DND-41 (cell line): ENCODE measurements around the gene NEU1.

ENCODE experiments used
- ATAC-seq: fragments of 200-7000 bp; cut with Tn5 transposase; 3 replicates; pipeline ENCODE4 v1.9.1; 2021; ENCODE audit warnings: low read depth; ENCODE audit not compliant: insufficient read depth
- DNase-seq: peaks from one replicate; pipeline ENCODE4 v3.0.0-alpha.2; 2020
- H2AFZ ChIP-seq: 2 replicates; pipeline ENCODE4 v1.6.0; 2012; ENCODE audit warnings: low read depth, low read length
- H3K27ac ChIP-seq: 2 replicates; pipeline ENCODE4 v1.5.1; 2012; ENCODE audit warnings: low read length, inconsistent platforms
- H3K27me3 ChIP-seq: fragments of 200-600 bp; sonication (generic); 2 replicates; pipeline ENCODE4 v1.6.0; 2012; ENCODE audit warnings: low read length, mild to moderate bottlenecking, inconsistent platforms; ENCODE audit not compliant: insufficient read depth, poor library complexity
- H3K36me3 ChIP-seq: 2 replicates; pipeline ENCODE4 v1.5.1; 2012; ENCODE audit warnings: low read length, inconsistent platforms; ENCODE audit not compliant: insufficient read depth
- H3K4me1 ChIP-seq: 2 replicates; pipeline ENCODE4 v1.5.1; 2012; ENCODE audit warnings: mild to moderate bottlenecking, low read length; ENCODE audit not compliant: insufficient read depth
- H3K4me2 ChIP-seq: 2 replicates; pipeline ENCODE4 v1.6.0; 2012; ENCODE audit warnings: mild to moderate bottlenecking, moderate library complexity, low read length, inconsistent platforms; ENCODE audit not compliant: insufficient read depth
- H3K4me3 ChIP-seq, 2 experiments: fragments of 200-600 bp in 1 of 2; shearing (Covaris generic) in 1 of 2; 2 replicates each; pipeline ENCODE4 v1.5.1; 2012 to 2016; ENCODE audit warnings: inconsistent platforms in 2 of 2, low read length in 2 of 2, mild to moderate bottlenecking in 2 of 2, low read depth in 1 of 2, moderate library complexity in 1 of 2
- H3K79me2 ChIP-seq: 2 replicates; pipeline ENCODE4 v1.6.0; 2012; ENCODE audit warnings: low read length, inconsistent platforms; ENCODE audit not compliant: insufficient read depth
- H3K9ac ChIP-seq: 2 replicates; pipeline ENCODE4 v1.6.0; 2012; ENCODE audit warnings: low read depth, mild to moderate bottlenecking, inconsistent platforms, low read length, moderate library complexity
- H3K9me3 ChIP-seq: 2 replicates; pipeline ENCODE4 v1.5.1; 2012; ENCODE audit warnings: low read length, moderate library complexity, mild to moderate bottlenecking, inconsistent platforms; ENCODE audit not compliant: insufficient read depth, severe bottlenecking
- H4K20me1 ChIP-seq: 2 replicates; pipeline ENCODE4 v1.6.0; 2012; ENCODE audit warnings: low read length; ENCODE audit not compliant: insufficient read depth
- CTCF ChIP-seq: IDR thresholded peaks from 2 replicates; pipeline ENCODE4 v1.5.1; 2012; ENCODE audit warnings: borderline replicate concordance, low read length, moderate library complexity, mild to moderate bottlenecking; ENCODE audit not compliant: poor library complexity, severe bottlenecking; ENCODE audit errors: extremely low read depth
- EZH2 ChIP-seq: IDR thresholded peaks from 3 replicates; pipeline ENCODE4 v1.6.1; 2012; ENCODE audit warnings: borderline replicate concordance, low read depth, mild to moderate bottlenecking, moderate library complexity, low read length, inconsistent platforms; ENCODE audit not compliant: severe bottlenecking

NEU1 gene

GRCh38 chr6:31898383-31899011 is 35.9 kb upstream of the NEU1 start:
- peaks cover 40% of the 10 kb centered on the region for H3K36me3 ChIP-seq
- peaks cover 3% of the 10 kb centered on the region; the same call in 1 of the 2 replicates for H4K20me1 ChIP-seq
- H3K4me1 ChIP-seq = peaks cover 52% of the 10 kb centered on the region
- ATAC-seq = peak; percentile 16; the same call in 1 of the 3 replicates
- peaks cover 63% of the 10 kb centered on the region for H3K79me2 ChIP-seq
- no peaks in the 10 kb centered on the region for H3K27me3 ChIP-seq
- peak overlapping the region; percentile 85 for H3K27ac ChIP-seq
- H3K4me2 ChIP-seq = peak overlapping the region; percentile 88
- peak overlapping the region; percentile 78 for H2AFZ ChIP-seq
- no peaks in the 10 kb centered on the region for H3K9me3 ChIP-seq
- H3K4me3 ChIP-seq = peak overlapping the region; percentile 71 to 78
- peak overlapping the region; percentile 79 for H3K9ac ChIP-seq
- TF ChIP-seq CTCF = no peak
- TF ChIP-seq EZH2 = no peak
- DNase-seq = peak; percentile 24

- TF ChIP-seq CTCF (peak; percentile 23), EZH2 (no peak)
- Histone ChIP-seq H3K9me3 (no peaks in the 10 kb centered on the region), H3K9ac (peak within 1 kb of the TSS; percentile 79), H3K27me3 (no peaks in the 10 kb centered on the region), H3K4me2 (peak within 1 kb of the TSS; percentile 88), H3K4me3 (peak within 1 kb of the TSS; percentile 71 to 78), H3K79me2 (peaks cover 63% of the 10 kb centered on the region), H3K4me1 (peaks cover 50% of the 10 kb centered on the region), H4K20me1 (peaks cover 3% of the 10 kb centered on the region; the same call in 1 of the 2 replicates), H3K36me3 (peaks cover 47% of the 10 kb centered on the region), H3K27ac (peak within 1 kb of the TSS; percentile 85), H2AFZ (peak within 1 kb of the TSS; percentile 78)
- ATAC-seq = peak; percentile 63
- peak; percentile 89 for DNase-seq
Observed at GRCh38 chr6:31897612-31898382, 35.2 kb upstream of the NEU1 start, which contains the start of gene EHMT2. TSS of gene EHMT2 (minus strand) at chr6:31897698. CDS start at chr6:31897677, 21 bp downstream.

DNA sequence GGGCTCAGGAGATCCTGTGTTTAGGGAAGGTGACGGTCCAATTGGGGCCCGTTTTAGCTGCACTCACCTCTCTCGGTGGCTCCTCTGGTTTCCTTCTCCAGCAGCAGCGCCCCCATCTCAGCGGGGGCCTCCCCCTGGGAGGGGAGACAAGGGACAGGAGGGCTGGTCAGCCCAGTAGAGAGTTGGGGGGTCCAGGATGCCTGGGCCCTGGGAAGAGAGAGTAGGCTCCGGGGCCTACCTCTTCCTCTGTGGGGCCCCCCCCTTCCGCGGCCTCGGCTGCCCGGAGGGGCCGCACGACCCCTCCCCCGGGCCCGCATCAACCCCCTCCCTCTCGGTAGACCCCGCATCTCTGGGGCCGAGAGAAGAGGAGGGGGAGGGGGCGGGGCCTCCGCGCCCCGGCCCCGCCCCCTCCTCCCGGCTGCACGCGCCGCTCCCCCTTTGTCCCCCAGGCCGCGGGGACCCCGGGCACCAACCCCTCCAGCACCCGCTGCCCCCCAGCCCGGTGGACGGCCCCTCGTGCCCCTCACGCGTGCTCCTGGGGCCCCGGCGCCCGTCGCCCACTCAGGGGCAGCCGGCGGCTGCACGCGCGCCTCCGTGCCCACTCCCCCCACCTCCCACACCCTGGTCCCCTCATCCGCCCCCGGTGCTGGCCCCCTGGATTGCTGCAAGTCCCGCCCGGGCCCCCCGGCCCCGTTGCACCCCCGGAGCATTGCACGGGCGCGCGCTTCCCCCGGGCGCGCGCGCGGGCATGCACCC is 34.4 kb upstream of the NEU1 start:
- Histone ChIP-seq H3K9me3 (no peaks in the 10 kb centered on the region), H3K27ac (peak overlapping the region; percentile 81), H3K36me3 (peaks cover 54% of the 10 kb centered on the region), H4K20me1 (peaks cover 3% of the 10 kb centered on the region; the same call in 1 of the 2 replicates), H3K9ac (peak overlapping the region; percentile 79), H3K27me3 (no peaks in the 10 kb centered on the region), H2AFZ (peak overlapping the region; percentile 71), H3K4me1 (peaks cover 43% of the 10 kb centered on the region), H3K4me2 (peak overlapping the region; percentile 88), H3K4me3 (peak overlapping the region; percentile 70 to 78; a peak in 3 of 4 replicates), H3K79me2 (peaks cover 63% of the 10 kb centered on the region)
- peak; percentile 8; the same call in 2 of the 3 replicates for ATAC-seq
- TF ChIP-seq CTCF (no peak), EZH2 (no peak)
- DNase-seq = no peak
